OCI-LY3 (cell line): Measurements from ENCODE around the gene LRRC19.

ENCODE experiments used
- H2AFZ ChIP-seq: fragments of 200-600, 300-600 bp; shearing (Covaris generic); 2 replicates; pipeline ENCODE4 v1.6.0; 2014; ENCODE audit warnings: antibody characterized with exemption, low read depth, low read length
- H3K27ac ChIP-seq: fragments of 200-600, 300-600 bp; sonication (generic); 2 replicates; pipeline ENCODE4 v1.5.1; 2014; ENCODE audit warnings: mild to moderate bottlenecking, low read length, moderate library complexity, mixed read lengths
- H3K27me3 ChIP-seq: fragments of 200-600, 300-600 bp; sonication (generic); 2 replicates; pipeline ENCODE4 v1.6.1; 2014; ENCODE audit warnings: low read depth, low read length, mixed read lengths
- H3K36me3 ChIP-seq: fragments of 200-600, 300-600 bp; sonication (generic); replicated peaks from 2 replicates; pipeline ENCODE3; 2014; ENCODE audit warnings: low read depth, low read length, mixed read lengths
- H3K4me1 ChIP-seq: fragments of 300-600, 200-600 bp; sonication (generic); 2 replicates; pipeline ENCODE4 v1.6.1; 2014; ENCODE audit warnings: low read length, mixed read lengths
- H3K4me2 ChIP-seq: fragments of 200-600, 300-600 bp; sonication (generic); 2 replicates; pipeline ENCODE4 v1.6.1; 2014; ENCODE audit warnings: low read length, mixed read lengths
- H3K4me3 ChIP-seq: fragments of 300-600, 200-600 bp; sonication (generic); 2 replicates; pipeline ENCODE4 v1.5.1; 2014; ENCODE audit warnings: antibody characterized with exemption, mild to moderate bottlenecking, low read length, moderate library complexity
- H3K79me2 ChIP-seq: fragments of 300-600, 200-600 bp; shearing (Covaris generic); 2 replicates; pipeline ENCODE4 v1.6.1; 2014; ENCODE audit warnings: mild to moderate bottlenecking, low read length, mixed read lengths
- H3K9ac ChIP-seq: fragments of 300-600, 200-600 bp; shearing (Covaris generic); 2 replicates; pipeline ENCODE4 v1.6.0; 2014; ENCODE audit warnings: mild to moderate bottlenecking, low read length, moderate library complexity
- H3K9me3 ChIP-seq: fragments of 200-600, 300-600 bp; shearing (Covaris generic); 2 replicates; pipeline ENCODE4 v1.6.1; 2014; ENCODE audit warnings: low read length, mixed read lengths; ENCODE audit not compliant: insufficient read depth
- H4K20me1 ChIP-seq: fragments of 200-600, 300-600 bp; sonication (generic); 2 replicates; pipeline ENCODE4 v1.6.1; 2016; ENCODE audit warnings: low read length, mixed read lengths; ENCODE audit not compliant: insufficient read depth
- EZH2phosphoT487 ChIP-seq: fragments of 200-600 bp; shearing (Covaris generic); IDR thresholded peaks from 2 replicates; pipeline ENCODE4 v1.6.1; 2018; ENCODE audit warnings: antibody characterized with exemption, mixed run types, low read depth
- TF ChIP-seq, protein P1 (sequence below): fragments of 200-600, 300-600 bp; sonication (generic); IDR thresholded peaks from 2 replicates; pipeline ENCODE4 v1.5.1; 2014; ENCODE audit warnings: antibody characterized with exemption, low read length, low read depth

The LRRC19 gene

DNA sequence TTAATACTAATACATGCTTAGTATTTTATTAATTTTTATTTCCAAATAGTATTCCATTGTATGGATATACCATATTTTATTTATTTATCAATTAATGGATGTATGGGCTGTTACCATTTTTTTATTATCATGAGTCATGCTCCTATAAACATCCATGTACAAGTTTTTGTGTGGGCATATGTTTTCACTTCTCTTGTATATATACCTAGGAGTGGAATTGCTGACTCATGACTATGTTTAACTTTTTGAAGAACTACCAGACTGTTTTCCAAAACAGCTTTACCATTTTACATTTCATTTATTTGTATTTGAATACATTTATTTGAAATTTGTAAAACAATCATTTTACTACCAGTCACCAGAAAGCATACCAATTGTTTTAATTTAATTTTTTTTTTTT lies 14.1 kb upstream of the LRRC19 start:
- H3K4me1 ChIP-seq: no peaks in the 10 kb centered on the region
- H3K27me3 ChIP-seq: no peaks in the 10 kb centered on the region
- no peaks in the 10 kb centered on the region for H3K9me3 ChIP-seq
- no peak overlapping the region for H3K4me3 ChIP-seq
- no peaks in the 10 kb centered on the region for H3K79me2 ChIP-seq
- H4K20me1 ChIP-seq: no peaks in the 10 kb centered on the region
- H3K36me3 ChIP-seq: peaks cover 9% of the 10 kb centered on the region
- H2AFZ ChIP-seq: no peak overlapping the region
- H3K4me2 ChIP-seq: no peak overlapping the region
- TF ChIP-seq EZH2phosphoT487: no peak
- TF ChIP-seq, protein P1, sequence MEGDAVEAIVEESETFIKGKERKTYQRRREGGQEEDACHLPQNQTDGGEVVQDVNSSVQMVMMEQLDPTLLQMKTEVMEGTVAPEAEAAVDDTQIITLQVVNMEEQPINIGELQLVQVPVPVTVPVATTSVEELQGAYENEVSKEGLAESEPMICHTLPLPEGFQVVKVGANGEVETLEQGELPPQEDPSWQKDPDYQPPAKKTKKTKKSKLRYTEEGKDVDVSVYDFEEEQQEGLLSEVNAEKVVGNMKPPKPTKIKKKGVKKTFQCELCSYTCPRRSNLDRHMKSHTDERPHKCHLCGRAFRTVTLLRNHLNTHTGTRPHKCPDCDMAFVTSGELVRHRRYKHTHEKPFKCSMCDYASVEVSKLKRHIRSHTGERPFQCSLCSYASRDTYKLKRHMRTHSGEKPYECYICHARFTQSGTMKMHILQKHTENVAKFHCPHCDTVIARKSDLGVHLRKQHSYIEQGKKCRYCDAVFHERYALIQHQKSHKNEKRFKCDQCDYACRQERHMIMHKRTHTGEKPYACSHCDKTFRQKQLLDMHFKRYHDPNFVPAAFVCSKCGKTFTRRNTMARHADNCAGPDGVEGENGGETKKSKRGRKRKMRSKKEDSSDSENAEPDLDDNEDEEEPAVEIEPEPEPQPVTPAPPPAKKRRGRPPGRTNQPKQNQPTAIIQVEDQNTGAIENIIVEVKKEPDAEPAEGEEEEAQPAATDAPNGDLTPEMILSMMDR: no peak
- no peak overlapping the region for H3K9ac ChIP-seq
- no peak overlapping the region for H3K27ac ChIP-seq

DNA sequence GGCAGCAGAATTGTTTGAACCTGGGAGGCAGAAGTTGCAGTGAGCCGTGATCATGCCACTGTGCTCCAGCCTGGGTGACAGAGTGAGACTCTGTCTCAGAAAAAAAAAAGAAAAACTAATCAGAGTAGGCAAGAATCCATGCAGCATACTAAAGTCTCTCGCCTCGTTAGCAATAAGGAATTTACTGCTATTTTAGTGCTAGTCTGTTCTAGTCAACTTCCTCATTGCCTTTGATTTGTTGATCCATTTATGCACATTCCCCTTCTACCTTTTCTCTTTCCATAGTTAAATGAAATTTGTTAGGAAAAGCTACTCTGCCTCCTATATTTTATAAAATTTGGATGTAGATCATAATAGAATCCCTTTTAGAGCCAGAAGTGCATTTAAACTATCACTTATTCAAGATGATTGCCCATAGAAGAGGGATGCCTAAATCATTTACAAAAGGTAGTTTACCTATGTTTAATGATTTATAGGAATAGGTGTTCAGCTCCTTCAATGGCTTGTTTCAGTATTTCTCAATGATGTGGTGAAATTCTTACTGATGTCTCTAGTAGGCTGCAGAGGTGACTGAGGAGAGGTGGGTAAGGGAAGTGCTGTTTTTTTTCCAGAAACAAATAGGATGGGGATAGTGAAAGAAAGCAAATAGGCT lies 1.9 kb downstream of the LRRC19 start:
- no peaks in the 10 kb centered on the region for H3K4me1 ChIP-seq

DNA sequence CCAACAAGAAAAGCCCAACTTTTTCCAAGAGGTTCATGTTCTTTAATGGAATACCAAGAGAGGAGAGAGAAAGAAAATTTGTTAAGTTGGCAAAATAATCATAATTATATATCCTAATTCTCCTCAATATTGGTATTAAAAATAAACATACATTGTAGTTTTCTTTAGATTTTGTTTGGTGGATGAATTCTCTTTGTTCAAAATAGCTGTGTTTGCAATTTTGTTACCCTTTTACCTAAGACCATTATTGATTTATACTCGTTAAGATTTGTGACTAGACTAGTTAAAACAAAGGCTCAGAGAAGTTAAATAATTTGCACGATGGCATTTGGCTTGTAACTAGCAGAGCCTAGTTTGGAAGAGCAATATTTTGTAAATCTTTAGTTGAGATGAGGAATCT lies 9.7 kb downstream of the LRRC19 start:
- no peak overlapping the region for H2AFZ ChIP-seq
- H3K4me3 ChIP-seq: no peak overlapping the region
- peaks cover 2% of the 10 kb centered on the region for H3K36me3 ChIP-seq
- no peak overlapping the region for H3K27ac ChIP-seq
- H3K27me3 ChIP-seq: no peaks in the 10 kb centered on the region
- H3K9me3 ChIP-seq: no peaks in the 10 kb centered on the region
- H3K79me2 ChIP-seq: no peaks in the 10 kb centered on the region
- no peaks in the 10 kb centered on the region for H4K20me1 ChIP-seq
- H3K9ac ChIP-seq: no peak overlapping the region
- H3K4me2 ChIP-seq: no peak overlapping the region
- H3K4me1 ChIP-seq: no peaks in the 10 kb centered on the region
- TF ChIP-seq EZH2phosphoT487: no peak
- TF ChIP-seq, protein P1: no peak

More for the DNA sequence above, 1.9 kb downstream of the LRRC19 start:
- Histone ChIP-seq H3K9me3 (no peaks in the 10 kb centered on the region), H3K79me2 (no peaks in the 10 kb centered on the region), H3K27ac (no peak overlapping the region), H3K36me3 (no peaks in the 10 kb centered on the region), H3K27me3 (no peaks in the 10 kb centered on the region), H3K9ac (no peak overlapping the region), H2AFZ (no peak overlapping the region), H3K4me2 (no peak overlapping the region), H4K20me1 (no peaks in the 10 kb centered on the region), H3K4me3 (no peak overlapping the region)
- TF ChIP-seq, protein P1: no peak
- no peak for TF ChIP-seq EZH2phosphoT487

DNA sequence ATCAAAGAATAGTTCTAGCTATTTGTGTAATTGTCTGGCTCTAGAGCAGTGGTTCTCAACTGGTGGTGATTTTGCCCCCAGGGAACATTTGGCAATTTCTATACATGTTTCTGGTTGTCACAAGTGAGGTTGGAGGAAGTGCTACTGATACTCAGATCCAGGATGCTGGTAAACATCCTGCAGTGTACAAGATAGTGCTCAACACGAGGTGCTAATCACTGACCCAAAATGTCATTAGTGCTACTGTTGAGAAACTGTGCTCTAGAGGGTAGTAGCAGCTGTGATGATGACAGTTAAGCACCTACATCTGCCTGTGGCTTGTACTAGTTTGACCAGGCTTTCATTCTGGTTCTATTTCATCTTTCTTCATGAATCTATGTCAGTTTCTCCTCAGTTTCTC lies 22.1 kb downstream of the LRRC19 start:
- TF ChIP-seq, protein P1: no peak
- no peak for TF ChIP-seq EZH2phosphoT487
- peaks cover 5% of the 10 kb centered on the region for H3K36me3 ChIP-seq
- H2AFZ ChIP-seq: no peak overlapping the region
- H3K27me3 ChIP-seq: no peaks in the 10 kb centered on the region
- H3K4me3 ChIP-seq: no peak overlapping the region
- no peak overlapping the region for H3K9ac ChIP-seq
- peaks cover 16% of the 10 kb centered on the region for H3K4me1 ChIP-seq
- H4K20me1 ChIP-seq: no peaks in the 10 kb centered on the region
- H3K4me2 ChIP-seq: no peak overlapping the region
- H3K27ac ChIP-seq: no peak overlapping the region
- H3K79me2 ChIP-seq: no peaks in the 10 kb centered on the region
- no peaks in the 10 kb centered on the region for H3K9me3 ChIP-seq
